Spleen (tissue), 11 donors: ENCODE data around the gene SLC2A9. TPM values are rescaled to one million over a fixed set of nuclear protein-coding genes. Genes with fewer than 3 reads are reported as not detected.

Experiments
- DNase-seq: peaks from one replicate; pipeline ENCODE4 v3.0.0-alpha.2; 2020
- H3K27ac ChIP-seq, 8 donors: fragments of 200-600 bp; sonication (generic) in 7 of 8; 1 replicate in 4 of 8; 2 replicates in 4 of 8; pipeline versions ENCODE4 v1.5.0 to v1.8.0; 2016 to 2021; ENCODE audit warnings: inconsistent platforms in 4 of 8, mild to moderate bottlenecking in 4 of 8, moderate library complexity in 1 of 8
- H3K27me3 ChIP-seq, 7 donors: fragments of 200-600 bp; sonication (generic) in 6 of 7; replicated peaks in 1 of 7; 1 replicate in 4 of 7; 2 replicates in 3 of 7; pipeline versions ENCODE4 v1.5.0 to v1.8.0; 2016 to 2021; ENCODE audit warnings: inconsistent platforms in 3 of 7, mild to moderate bottlenecking in 1 of 7
- H3K36me3 ChIP-seq, 6 donors: fragments of 200-600 bp; sonication (generic) in 5 of 6; 1 replicate in 4 of 6; 2 replicates in 2 of 6; pipeline versions ENCODE4 v1.5.0 to v1.8.0; 2016 to 2021; ENCODE audit warnings: inconsistent platforms in 2 of 6
- H3K4me1 ChIP-seq, 6 donors: fragments of 200-600 bp; sonication (generic) in 5 of 6; 1 replicate in 3 of 6; 2 replicates in 3 of 6; pipeline versions ENCODE4 v1.5.0 to v1.8.0; 2016 to 2021; ENCODE audit warnings: inconsistent platforms in 3 of 6
- H3K4me3 ChIP-seq, 8 donors: fragments of 200-600 bp; sonication (generic) in 7 of 8; 1 replicate in 4 of 8; 2 replicates in 4 of 8; pipeline versions ENCODE4 v1.5.0 to v1.8.0; 2016 to 2021; ENCODE audit warnings: inconsistent platforms in 4 of 8, mild to moderate bottlenecking in 4 of 8, moderate library complexity in 2 of 8
- H3K9me3 ChIP-seq, 8 donors: fragments of 200-600 bp; sonication (generic) in 7 of 8; 1 replicate in 4 of 8; 2 replicates in 4 of 8; pipeline versions ENCODE4 v1.5.0 to v1.8.0; 2016 to 2021; ENCODE audit warnings: inconsistent platforms in 4 of 8
- POLR2A ChIP-seq, 3 donors: fragments of 450-650 bp; IDR thresholded peaks; one replicate each; pipeline ENCODE4 v1.5.1; 2017; ENCODE audit warnings: antibody characterized with exemption in 3 of 3, mild to moderate bottlenecking in 1 of 3
- POLR2AphosphoS5 ChIP-seq, 3 donors: sonication (generic); formaldehyde crosslinking; IDR thresholded peaks; one replicate each; pipeline ENCODE4 v1.5.1; 2017; ENCODE audit warnings: antibody characterized with exemption in 3 of 3
- WGBS, 5 donors: extraction: QIAGEN DNeasy Blood & Tissue Kit in 3 of 5; methylation state at CpG; one replicate each; pipeline versions ENCODE4 v1.1.5 to v1.1.7; 2013 to 2018; 5-methylcytosine and 5-hydroxymethylcytosine counted together
- intact Hi-C: fragments of 100-400 bp; cut with DNase I; formaldehyde crosslinking; loops from one replicate; pipeline ENCODE4 v1.15.0; 2023; ENCODE audit warnings: low total_unique reads
- polyA plus RNA-seq, 3 donors: library from polyadenylated mRNA; stranded (reverse); fragments of 200-250 nt; gene quantifications; one replicate each; pipeline ENCODE4 v1.2.1, GENCODE V29; 2013
- total RNA-seq, 7 donors: library from RNA; depleted of rRNA in 3 of 7; stranded (reverse); fragments of >200 nt in 3 of 7; fragmentation: NEBNext Ultra II Directional in 4 of 7; extraction: Animal tissue kit (Norgen Biotek cat#: 25700) in 4 of 7; gene quantifications; one replicate each; pipeline versions ENCODE4 v1.1.0 to v1.2.1, GENCODE V29; 2016 to 2021
- TF ChIP-seq, protein P1 (sequence below), 11 experiments: fragments of 200-600 bp in 7 of 11; fragments of 450-650 bp in 4 of 11; sonication (generic) in 4 of 11; IDR thresholded peaks in 8 of 11; conservative IDR thresholded peaks in 3 of 11; 1 replicate in 7 of 11; 2 replicates in 4 of 11; pipeline versions ENCODE4 v1.4.0 to v1.8.0; 2016 to 2021; ENCODE audit warnings: antibody characterized with exemption in 11 of 11, inconsistent platforms in 4 of 11, mild to moderate bottlenecking in 1 of 11
- donor health status: healthy with polysubstance abuse.
- donor health status: DM: no; HTN: no; CAD: no; lungs with moderate emphysema.
- donor health status: DM: no; HTN: no; CAD: no.
- donor health status: Bipolar disorder and iron deficiency.
- donor health status: healthy.
- donor health status: DM: no; HTN: no; CAD: no.
- donor health status: DM: yes; HTN: yes; CAD: no.

The SLC2A9 gene
- total and polyA plus RNA-seq, 10 donors: 1.2 to 8.8 (median 5.3) TPM

DNA sequence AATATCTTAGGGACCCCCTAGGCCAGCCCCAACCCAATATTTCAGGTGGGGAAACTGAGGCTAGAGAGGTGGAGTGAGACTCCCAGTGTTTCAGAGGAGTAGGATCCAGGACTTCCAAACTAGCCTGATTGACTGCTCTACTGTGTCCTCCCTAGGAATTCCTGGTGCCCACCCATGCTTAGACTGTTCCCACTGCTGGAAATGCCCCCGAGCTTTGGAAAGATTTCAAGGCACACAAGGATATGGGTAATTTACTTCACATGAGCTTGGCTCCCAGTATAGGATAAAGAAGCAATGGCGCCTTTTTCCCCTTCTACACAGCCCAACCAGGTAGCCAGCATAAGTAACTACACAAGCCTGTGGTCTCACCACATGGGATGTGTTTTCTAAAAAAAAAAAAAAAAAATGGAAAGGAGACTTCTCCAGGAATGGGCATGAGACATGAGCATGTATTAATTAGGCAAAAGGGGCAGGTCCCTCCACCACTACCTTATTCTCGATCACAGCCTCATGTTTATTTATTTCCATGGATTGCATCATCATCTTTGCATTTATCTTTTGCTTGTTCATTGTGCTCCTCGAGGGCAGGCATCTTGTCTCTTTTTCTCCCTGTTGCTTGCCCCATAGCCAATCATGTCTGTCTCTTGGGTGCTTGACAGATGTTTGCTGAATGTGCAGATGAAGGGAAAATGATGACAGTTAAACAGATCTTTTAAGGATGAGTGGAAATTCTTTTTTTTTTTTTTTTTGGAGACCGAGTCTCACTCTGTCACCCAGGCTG lies 173.1 kb downstream of the SLC2A9 start:
- Histone ChIP-seq H3K4me1 (no peaks in the 10 kb centered on the region), H3K4me3 (no peak overlapping the region), H3K9me3 (no peaks in the 10 kb centered on the region), H3K27ac (no peak overlapping the region), H3K27me3 (no peaks in the 10 kb centered on the region), H3K36me3 (no peaks in the 10 kb centered on the region)
- DNase-seq: no peak
- TF ChIP-seq, protein P1, sequence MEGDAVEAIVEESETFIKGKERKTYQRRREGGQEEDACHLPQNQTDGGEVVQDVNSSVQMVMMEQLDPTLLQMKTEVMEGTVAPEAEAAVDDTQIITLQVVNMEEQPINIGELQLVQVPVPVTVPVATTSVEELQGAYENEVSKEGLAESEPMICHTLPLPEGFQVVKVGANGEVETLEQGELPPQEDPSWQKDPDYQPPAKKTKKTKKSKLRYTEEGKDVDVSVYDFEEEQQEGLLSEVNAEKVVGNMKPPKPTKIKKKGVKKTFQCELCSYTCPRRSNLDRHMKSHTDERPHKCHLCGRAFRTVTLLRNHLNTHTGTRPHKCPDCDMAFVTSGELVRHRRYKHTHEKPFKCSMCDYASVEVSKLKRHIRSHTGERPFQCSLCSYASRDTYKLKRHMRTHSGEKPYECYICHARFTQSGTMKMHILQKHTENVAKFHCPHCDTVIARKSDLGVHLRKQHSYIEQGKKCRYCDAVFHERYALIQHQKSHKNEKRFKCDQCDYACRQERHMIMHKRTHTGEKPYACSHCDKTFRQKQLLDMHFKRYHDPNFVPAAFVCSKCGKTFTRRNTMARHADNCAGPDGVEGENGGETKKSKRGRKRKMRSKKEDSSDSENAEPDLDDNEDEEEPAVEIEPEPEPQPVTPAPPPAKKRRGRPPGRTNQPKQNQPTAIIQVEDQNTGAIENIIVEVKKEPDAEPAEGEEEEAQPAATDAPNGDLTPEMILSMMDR (IDR thresholded peaks at IDR 0.05 in 8 of 11, conservative IDR thresholded peaks at IDR 0.05 in 3 of 11): no peak
- TF ChIP-seq POLR2AphosphoS5 (IDR thresholded peaks at IDR 0.05) (no peak), POLR2A (IDR thresholded peaks at IDR 0.05) (no peak)
- 75 to 89% (median 84%) methylated on average over 5 of the region's 5 CpGs for WGBS, 5 donors
- intact Hi-C loops: no loop called here

DNA sequence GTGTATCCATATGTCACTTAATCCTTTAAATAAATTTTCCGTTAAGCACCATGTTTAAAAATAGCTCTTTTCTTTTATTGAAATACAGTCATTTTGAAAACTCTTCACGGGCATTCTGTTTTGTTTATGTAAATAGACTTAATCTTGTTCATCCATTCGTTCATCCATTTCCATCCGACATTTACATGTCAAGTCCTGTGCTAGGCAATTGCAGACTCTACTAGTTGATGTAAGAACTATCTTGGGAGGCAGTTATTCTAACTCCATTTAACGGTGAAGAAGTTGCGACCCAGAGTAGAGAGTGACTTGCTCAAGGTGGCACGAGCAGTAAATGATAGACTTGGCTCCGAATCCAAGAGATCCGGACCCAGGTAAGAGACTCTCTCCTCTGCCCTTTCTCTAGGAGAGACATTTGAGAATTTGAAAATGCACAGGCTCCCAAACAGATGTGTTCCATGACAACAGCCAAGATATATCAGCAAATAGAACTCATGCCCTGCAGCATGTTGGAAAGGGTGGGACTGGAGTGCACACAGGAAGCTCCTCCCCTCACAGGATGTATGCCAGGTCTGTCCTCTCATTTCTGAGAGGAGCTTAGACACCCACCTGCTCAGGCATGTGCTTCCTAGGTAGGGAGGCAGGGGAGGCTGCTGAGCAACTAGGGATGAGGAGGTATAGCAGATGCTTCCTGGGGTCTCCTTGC lies 175.4 kb downstream of the SLC2A9 start:
- no peak for TF ChIP-seq POLR2A (IDR thresholded peaks at IDR 0.05)
- no peak for TF ChIP-seq POLR2AphosphoS5 (IDR thresholded peaks at IDR 0.05)
- TF ChIP-seq, protein P1 (IDR thresholded peaks at IDR 0.05 in 8 of 11, conservative IDR thresholded peaks at IDR 0.05 in 3 of 11): no peak
- H3K27ac ChIP-seq: no peak overlapping the region
- H3K27me3 ChIP-seq: no peaks in the 10 kb centered on the region
- H3K36me3 ChIP-seq: no peaks in the 10 kb centered on the region
- no peak overlapping the region for H3K4me3 ChIP-seq
- WGBS, 5 donors: 86 to 93% (median 91%) methylated on average over 9 of the region's 9 CpGs
- H3K9me3 ChIP-seq: peaks cover 0 to 18% (median 15%) of the 10 kb centered on the region in 8 donors
- H3K4me1 ChIP-seq: no peaks in the 10 kb centered on the region
- intact Hi-C loops: no loop called here
- no peak for DNase-seq

DNA sequence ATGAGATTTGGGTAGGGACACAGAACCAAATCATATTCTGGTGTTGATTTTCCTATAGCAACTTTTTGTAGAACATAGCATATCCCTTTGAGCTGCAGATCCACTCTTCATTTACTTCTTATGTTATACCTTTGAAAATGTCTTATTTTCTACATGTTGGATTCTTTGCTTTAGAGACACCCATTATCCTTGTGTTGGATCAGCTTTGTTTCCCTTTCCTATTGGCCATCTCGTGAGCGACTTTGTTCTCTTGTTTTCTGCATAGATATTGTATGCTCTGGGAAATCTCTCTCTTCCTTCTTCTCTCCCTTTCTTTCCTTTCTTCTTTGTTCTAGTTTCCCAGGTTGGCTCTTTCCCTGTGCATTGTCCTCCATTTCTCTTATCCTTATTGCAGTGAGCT lies 180.2 kb downstream of the SLC2A9 start:
- H3K27ac ChIP-seq: no peak overlapping the region
- no peak for DNase-seq
- peaks cover 0 to 43% (median 33%) of the 10 kb centered on the region in 8 donors for H3K9me3 ChIP-seq
- TF ChIP-seq, protein P1 (IDR thresholded peaks at IDR 0.05 in 8 of 11, conservative IDR thresholded peaks at IDR 0.05 in 3 of 11): no peak
- TF ChIP-seq POLR2AphosphoS5 (IDR thresholded peaks at IDR 0.05): no peak
- TF ChIP-seq POLR2A (IDR thresholded peaks at IDR 0.05): no peak
- H3K4me3 ChIP-seq: no peak overlapping the region
- intact Hi-C loops: no loop called here
- no peaks in the 10 kb centered on the region for H3K27me3 ChIP-seq
- no peaks in the 10 kb centered on the region for H3K36me3 ChIP-seq
- 93 to 100% (median 94%) methylated on average over 2 of the region's 2 CpGs for WGBS, 5 donors
- no peaks in the 10 kb centered on the region for H3K4me1 ChIP-seq

DNA sequence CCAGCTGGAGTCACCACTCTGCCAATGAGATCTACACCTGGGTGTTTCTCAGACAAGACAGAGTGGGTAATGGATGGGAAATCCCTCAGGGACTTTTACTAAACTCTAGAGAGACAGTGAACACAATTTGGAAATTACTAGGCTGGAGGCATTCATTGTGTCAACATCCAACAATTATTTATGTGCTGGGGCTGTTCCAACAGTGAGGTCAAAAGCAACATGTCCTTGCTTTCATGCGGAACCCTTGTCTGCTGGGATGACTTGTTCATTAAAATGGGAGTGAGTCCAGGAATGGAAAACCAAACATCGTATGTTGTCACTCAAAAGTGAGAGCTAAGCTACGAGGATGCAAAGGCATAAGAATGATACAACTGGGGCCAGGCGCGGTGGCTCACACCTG lies 185.9 kb downstream of the SLC2A9 start:
- no peak for DNase-seq
- peaks cover 0 to 8% (median 0%) of the 10 kb centered on the region in 6 donors for H3K36me3 ChIP-seq
- H3K27me3 ChIP-seq: no peaks in the 10 kb centered on the region
- no peak overlapping the region for H3K27ac ChIP-seq
- peaks cover 0 to 20% (median 14%) of the 10 kb centered on the region in 8 donors for H3K9me3 ChIP-seq
- H3K4me3 ChIP-seq: no peak overlapping the region
- TF ChIP-seq POLR2A (IDR thresholded peaks at IDR 0.05): no peak
- TF ChIP-seq, protein P1 (IDR thresholded peaks at IDR 0.05 in 8 of 11, conservative IDR thresholded peaks at IDR 0.05 in 3 of 11): no peak
- TF ChIP-seq POLR2AphosphoS5 (IDR thresholded peaks at IDR 0.05): no peak
- WGBS, 5 donors: 87 to 94% (median 89%) methylated on average over 5 of the region's 5 CpGs
- intact Hi-C loops: no loop called here
- no peaks in the 10 kb centered on the region for H3K4me1 ChIP-seq
